ENCODE data around the gene INSYN1. TPM values are rescaled to one million over a fixed set of nuclear protein-coding genes. Genes with fewer than 3 reads are reported as not detected.

INSYN1 gene
- total RNA-seq, 3 donors from 2014 or later (not counting 1 experiment from before 2014, with no cell fraction given): not detected

GRCh38 chr15:73782344-73782959 lies 29.3 kb upstream of the INSYN1 start:
- Histone ChIP-seq H3K9me3 (ENCODE audit: control insufficient read depth, insufficient read depth, low read length) (no peaks in the 10 kb centered on the region), H3K4me3 (ENCODE audit: low read length) (no peak overlapping the region), H3K36me3 (ENCODE audit: control insufficient read depth, insufficient read depth, low read length) (no peaks in the 10 kb centered on the region), H3K4me1 (ENCODE audit: control insufficient read depth, insufficient read depth, low read length) (no peaks in the 10 kb centered on the region), H3K27ac (ENCODE audit: low read length) (no peak overlapping the region), H3K27me3 (ENCODE audit: control insufficient read depth, insufficient read depth, low read length) (no peaks in the 10 kb centered on the region)
- Mint-ChIP-seq H3K27me3 (ENCODE audit: low read depth in 2 of 2) (peaks cover 0 to under 1% of the 10 kb centered on the region in 2 donors), H3K9me3 (no peaks in the 10 kb centered on the region), H3K27ac (no peak overlapping the region), H3K4me1 (no peaks in the 10 kb centered on the region), H3K4me3 (no peak overlapping the region), H3K36me3 (no peaks in the 10 kb centered on the region)
- TF ChIP-seq CTCF (IDR thresholded peaks at IDR 0.05): no peak
- ATAC-seq: no peak
- WGBS (ENCODE audit: insufficient coverage): 87% methylated on average over 3 of the region's 3 CpGs
- intact Hi-C loops (cut with micrococcal nuclease): no loop called here
- no peak for DNase-seq

- 67% methylated on average over 8 of the region's 8 CpGs for WGBS (ENCODE audit: insufficient coverage)
- Histone ChIP-seq H3K27ac (ENCODE audit: low read length) (no peak overlapping the region), H3K9me3 (ENCODE audit: control insufficient read depth, insufficient read depth, low read length) (no peaks in the 10 kb centered on the region), H3K27me3 (ENCODE audit: control insufficient read depth, insufficient read depth, low read length) (no peaks in the 10 kb centered on the region), H3K4me3 (ENCODE audit: low read length) (no peak overlapping the region), H3K36me3 (ENCODE audit: control insufficient read depth, insufficient read depth, low read length) (no peaks in the 10 kb centered on the region), H3K4me1 (ENCODE audit: control insufficient read depth, insufficient read depth, low read length) (no peaks in the 10 kb centered on the region)
- no peak for ATAC-seq
- TF ChIP-seq CTCF (IDR thresholded peaks at IDR 0.05): no peak
- H3K27me3 Mint-ChIP-seq (ENCODE audit: low read depth in 2 of 2): peaks cover 0 to 3% of the 10 kb centered on the region in 2 donors
- H3K27ac Mint-ChIP-seq: no peak overlapping the region
- no peaks in the 10 kb centered on the region for H3K9me3 Mint-ChIP-seq
- H3K4me1 Mint-ChIP-seq: no peaks in the 10 kb centered on the region
- no peaks in the 10 kb centered on the region for H3K36me3 Mint-ChIP-seq
- DNase-seq: no peak
- H3K4me3 Mint-ChIP-seq: no peak overlapping the region
- intact Hi-C loops (cut with micrococcal nuclease): no loop called here
These were observed 28.1 kb upstream of the INSYN1 start for GRCh38 chr15:73781038-73781925.

- Mint-ChIP-seq H3K36me3 (no peaks in the 10 kb centered on the region), H3K27ac (no peak overlapping the region), H3K9me3 (no peaks in the 10 kb centered on the region), H3K4me1 (no peaks in the 10 kb centered on the region), H3K4me3 (no peak overlapping the region), H3K27me3 (ENCODE audit: low read depth in 2 of 2) (peaks cover 0 to 3% of the 10 kb centered on the region in 2 donors)
- H3K9me3 ChIP-seq (ENCODE audit: control insufficient read depth, insufficient read depth, low read length): no peaks in the 10 kb centered on the region
- no peaks in the 10 kb centered on the region for H3K4me1 ChIP-seq (ENCODE audit: control insufficient read depth, insufficient read depth, low read length)
- intact Hi-C loops (cut with micrococcal nuclease): no loop called here
- WGBS (ENCODE audit: insufficient coverage): 96% methylated on average over 2 of the region's 3 CpGs
- H3K36me3 ChIP-seq (ENCODE audit: control insufficient read depth, insufficient read depth, low read length): no peaks in the 10 kb centered on the region
- no peak for ATAC-seq
- TF ChIP-seq CTCF (IDR thresholded peaks at IDR 0.05): no peak
- H3K27me3 ChIP-seq (ENCODE audit: control insufficient read depth, insufficient read depth, low read length): no peaks in the 10 kb centered on the region
- no peak for DNase-seq
- no peak overlapping the region for H3K27ac ChIP-seq (ENCODE audit: low read length)
- no peak overlapping the region for H3K4me3 ChIP-seq (ENCODE audit: low read length)
These were observed 26.8 kb upstream of the INSYN1 start for GRCh38 chr15:73779974-73780373.

All from natural killer cell (primary cell).